PFSK-1 (cell line): ENCODE results near the gene KPNA5.

Experiments used
- POLR2AphosphoS5 ChIP-seq: IDR thresholded peaks from 2 replicates; pipeline ENCODE4 v1.6.1; 2012; ENCODE audit warnings: low read depth, mild to moderate bottlenecking, control low read depth, low read length, moderate library complexity
- TF ChIP-seq, protein P1 (sequence below), 2 experiments: IDR thresholded peaks; 2 replicates each; pipeline versions ENCODE4 v1.6.1 to v1.8.0; 2011 to 2012; ENCODE audit warnings: low read depth in 2 of 2, low read length in 2 of 2, control low read depth in 1 of 2, inconsistent platforms in 1 of 2, mild to moderate bottlenecking in 1 of 2, moderate library complexity in 1 of 2; ENCODE audit not compliant: insufficient read depth in 1 of 2

GRCh38 chr6:116676021-116676420 is 5.0 kb upstream of the KPNA5 start:
- TF ChIP-seq, protein P1, sequence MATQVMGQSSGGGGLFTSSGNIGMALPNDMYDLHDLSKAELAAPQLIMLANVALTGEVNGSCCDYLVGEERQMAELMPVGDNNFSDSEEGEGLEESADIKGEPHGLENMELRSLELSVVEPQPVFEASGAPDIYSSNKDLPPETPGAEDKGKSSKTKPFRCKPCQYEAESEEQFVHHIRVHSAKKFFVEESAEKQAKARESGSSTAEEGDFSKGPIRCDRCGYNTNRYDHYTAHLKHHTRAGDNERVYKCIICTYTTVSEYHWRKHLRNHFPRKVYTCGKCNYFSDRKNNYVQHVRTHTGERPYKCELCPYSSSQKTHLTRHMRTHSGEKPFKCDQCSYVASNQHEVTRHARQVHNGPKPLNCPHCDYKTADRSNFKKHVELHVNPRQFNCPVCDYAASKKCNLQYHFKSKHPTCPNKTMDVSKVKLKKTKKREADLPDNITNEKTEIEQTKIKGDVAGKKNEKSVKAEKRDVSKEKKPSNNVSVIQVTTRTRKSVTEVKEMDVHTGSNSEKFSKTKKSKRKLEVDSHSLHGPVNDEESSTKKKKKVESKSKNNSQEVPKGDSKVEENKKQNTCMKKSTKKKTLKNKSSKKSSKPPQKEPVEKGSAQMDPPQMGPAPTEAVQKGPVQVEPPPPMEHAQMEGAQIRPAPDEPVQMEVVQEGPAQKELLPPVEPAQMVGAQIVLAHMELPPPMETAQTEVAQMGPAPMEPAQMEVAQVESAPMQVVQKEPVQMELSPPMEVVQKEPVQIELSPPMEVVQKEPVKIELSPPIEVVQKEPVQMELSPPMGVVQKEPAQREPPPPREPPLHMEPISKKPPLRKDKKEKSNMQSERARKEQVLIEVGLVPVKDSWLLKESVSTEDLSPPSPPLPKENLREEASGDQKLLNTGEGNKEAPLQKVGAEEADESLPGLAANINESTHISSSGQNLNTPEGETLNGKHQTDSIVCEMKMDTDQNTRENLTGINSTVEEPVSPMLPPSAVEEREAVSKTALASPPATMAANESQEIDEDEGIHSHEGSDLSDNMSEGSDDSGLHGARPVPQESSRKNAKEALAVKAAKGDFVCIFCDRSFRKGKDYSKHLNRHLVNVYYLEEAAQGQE (IDR thresholded peaks at IDR 0.05; ENCODE audit: insufficient read depth in 1 of 2, low read depth in 2 of 2, low read length in 2 of 2), result no peak
- no peak for TF ChIP-seq POLR2AphosphoS5
